Stimulated activated CD4-positive, alpha-beta T cell treated with anti-CD3 and anti-CD28 coated beads, Interleukin-2, amount 100 ng/mL, for 24 hours (primary cell): Measurements from ENCODE around the gene TAGLN.
"Not testable (repeated sequence)": the region's sequence is repeated elsewhere in the genome, so short reads cannot be mapped to it uniquely, and the experiment has no call there.

Source experiments
- DNase-seq, 2 donors: peaks; one replicate each; pipeline ENCODE4 v3.0.0-alpha.2; 2020

TAGLN gene

DNA sequence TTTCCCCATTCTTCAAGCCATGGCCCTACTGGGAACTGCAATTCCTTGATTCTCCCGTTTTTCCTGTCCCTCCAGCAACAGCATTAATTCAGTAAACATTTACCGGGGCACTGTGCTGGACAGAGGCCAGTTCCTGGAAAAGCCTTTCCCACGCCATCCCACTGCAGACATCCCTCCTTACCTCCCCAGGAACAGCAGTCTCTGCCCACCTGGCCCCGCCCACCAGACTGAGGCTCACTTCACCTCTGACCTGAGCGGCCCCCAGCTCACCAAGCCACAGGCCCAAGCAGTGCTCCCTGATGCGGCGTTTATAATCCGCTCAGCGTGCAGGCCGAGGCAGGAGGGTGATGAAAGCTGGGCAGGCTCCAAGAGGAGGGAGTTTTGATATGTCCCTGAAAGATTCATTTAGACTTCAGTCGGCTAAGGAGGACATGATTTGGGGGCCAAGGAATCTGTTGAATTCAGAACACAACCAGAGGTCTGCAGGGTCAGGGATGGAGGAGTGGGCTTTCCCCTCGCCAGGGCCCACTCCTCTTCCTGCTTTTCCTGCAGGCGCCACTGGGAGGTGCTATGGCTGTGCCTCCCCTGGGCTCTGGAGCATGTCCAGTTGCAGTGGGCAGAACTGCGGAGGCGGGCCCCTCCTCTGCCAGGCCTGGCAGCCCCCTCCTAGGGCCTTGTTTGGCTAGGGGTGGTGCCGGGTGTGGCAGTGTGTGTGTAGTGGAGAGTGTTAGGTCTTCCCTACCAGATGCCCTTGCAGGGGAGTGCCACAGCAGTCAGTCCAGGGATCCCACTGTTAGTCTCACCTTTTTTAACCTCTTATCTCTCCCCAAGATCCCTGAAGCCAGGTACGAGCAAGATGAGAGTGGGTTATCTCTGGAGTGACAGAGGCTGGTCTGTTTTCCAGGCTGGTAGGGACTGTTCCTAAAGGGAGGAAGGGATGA is 1.4 kb upstream of the TAGLN start:
- no peak for DNase-seq

- no peak for DNase-seq
Observed at GRCh38 chr11:117198613-117199012, 557 bp upstream of the TAGLN start.

DNA sequence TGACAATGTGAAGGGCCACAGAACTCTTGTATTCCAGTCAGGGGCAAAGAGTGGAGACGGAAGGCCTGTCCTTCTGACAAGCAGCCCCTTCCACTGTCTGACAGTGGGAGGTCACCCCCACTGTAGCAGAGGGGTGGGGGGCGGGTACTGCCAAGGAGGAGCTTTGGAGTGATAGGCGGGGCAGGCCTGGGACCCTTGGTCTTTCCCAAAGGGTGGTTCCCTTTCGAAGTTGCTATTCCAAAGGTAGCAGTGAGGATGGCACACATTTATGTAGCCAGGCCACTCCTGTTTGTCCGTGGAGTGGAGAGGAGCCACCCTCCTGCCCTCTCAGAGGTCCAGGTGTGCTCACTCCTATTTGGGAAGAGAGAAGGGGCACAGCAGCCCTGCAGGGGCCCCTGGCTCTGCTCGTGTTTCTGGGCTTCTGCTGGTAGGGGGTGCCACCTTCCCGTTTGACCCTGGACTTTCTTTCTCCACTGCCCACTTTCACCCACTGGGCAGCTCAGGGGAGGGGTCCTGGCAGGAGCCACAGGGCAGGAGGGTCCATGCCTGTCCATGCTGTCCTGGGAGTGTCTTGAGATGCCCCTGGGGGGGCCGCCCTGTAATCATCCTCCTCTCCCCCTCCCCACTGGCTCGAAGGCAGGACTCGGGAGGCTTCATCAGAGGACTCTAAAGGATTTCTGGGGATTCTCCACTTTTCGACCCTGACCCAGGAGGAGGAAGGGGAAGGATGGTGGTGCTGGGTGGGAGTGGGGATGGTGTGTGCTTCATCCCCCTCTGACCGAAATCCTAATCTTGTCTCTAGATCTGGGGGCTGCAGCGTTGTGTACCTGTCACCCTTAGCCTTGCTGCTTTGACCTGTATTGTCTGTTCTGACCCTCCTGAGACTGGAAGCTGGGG is 994 bp downstream of the TAGLN start:
- DNase-seq: no peak

DNA sequence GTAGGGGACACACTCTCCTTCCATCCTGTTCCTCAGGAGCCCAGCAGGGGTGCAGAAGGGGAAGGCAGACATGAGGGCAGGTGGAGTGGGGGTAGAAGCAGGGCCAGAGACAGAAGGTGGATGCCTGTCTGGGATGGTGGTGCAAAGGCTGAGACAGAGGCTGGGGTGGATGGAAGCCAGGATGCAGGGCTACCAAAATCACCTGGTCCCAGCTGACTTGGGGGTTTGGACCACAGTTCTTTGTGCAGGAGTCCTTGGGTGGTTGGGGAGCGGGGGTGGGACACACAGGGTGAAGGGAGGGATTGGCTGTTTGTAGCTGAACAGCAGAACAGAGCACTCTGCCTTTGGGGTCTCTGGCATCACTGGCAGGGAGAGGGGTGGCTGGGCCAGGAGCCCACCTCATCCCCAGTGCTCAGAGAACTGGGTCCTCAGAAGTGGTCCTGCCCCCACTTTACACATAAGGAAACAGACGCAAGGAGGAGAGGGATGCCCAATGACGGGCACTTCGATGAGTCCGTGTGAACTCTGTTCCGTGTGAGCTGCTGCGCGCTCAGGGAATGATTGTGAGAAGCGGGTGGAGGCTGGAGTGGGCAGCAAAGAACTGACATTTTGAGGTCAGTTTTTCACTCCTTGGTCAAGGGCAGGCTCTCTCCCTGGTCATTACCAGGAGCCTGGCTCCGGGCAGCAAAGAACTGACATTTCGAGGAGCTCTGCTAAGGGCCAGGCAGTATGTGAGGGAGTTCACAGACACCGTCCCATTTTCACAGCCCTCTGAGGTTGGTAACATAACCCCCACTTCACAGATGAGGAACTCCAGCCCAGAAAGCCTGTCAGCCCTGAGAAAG is 1.9 kb downstream of the TAGLN start:
- DNase-seq: no peak

DNA sequence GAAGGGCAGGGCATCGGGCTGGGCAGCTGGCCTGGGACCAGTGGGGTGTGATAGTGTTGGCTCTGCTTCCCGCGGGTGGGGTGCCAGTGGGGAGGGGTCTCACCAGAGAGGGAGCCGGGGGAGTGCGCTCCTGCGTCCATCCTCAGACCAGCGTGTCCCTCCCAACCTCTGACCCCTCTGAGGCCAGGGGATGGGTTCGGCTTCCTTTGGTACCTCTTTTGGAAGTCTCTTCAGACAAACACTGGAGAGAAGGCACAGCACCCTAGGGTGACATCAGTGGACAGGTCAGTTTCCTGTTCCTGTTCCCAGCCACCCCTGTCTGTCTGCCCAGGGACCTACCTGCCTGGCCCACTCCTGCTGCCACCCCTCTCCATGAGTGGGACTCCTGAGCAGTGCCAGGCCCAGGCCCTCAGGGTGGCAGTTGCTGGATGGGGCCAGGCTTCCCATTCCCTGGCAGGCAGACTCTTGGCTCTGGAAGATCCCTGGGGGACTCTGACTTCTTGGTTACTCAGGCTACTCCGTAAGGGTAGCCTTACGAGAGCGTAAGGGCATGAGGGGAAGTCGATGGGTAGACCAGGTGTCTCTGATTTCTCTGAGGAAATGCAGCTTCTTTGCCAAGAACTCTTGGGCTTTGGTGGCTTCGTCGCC is 2.6 kb downstream of the TAGLN start:
- no peak for DNase-seq

DNA sequence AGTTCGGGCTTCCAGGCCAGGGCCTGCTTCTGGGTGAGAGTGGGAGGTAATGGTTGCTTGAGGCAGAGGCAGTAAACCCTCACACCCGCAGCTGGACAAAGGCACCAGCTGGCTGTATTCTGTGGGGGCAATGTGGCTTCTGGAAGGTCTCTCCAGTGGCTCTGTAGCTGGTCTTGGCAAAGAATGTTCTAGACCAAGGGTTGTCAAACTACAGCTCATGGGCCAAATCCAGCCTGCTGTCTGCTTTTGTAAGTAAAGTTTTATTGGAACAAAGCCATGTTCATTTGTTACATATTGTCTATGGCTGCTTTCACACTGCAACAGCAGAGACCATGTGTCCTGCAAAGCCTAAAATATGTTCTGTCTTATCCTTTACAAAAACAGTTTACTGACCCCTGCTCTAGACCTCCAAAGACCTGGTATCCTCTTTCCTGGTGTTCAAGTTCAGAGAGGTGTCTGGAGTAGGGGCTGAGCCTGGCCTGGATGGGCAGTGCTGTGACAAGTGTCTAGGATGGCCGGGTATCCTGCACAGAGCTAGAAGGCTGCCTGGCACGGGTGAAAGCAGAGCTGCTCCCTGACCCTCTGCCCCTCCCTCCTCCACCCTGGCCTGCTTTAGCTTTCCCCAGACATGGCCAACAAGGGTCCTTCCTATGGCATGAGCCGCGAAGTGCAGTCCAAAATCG is 3.4 kb downstream of the TAGLN start:
- no peak for DNase-seq

- DNase-seq: no peak
Observed at GRCh38 chr11:117203069-117203407, 3.9 kb downstream of the TAGLN start.

DNA sequence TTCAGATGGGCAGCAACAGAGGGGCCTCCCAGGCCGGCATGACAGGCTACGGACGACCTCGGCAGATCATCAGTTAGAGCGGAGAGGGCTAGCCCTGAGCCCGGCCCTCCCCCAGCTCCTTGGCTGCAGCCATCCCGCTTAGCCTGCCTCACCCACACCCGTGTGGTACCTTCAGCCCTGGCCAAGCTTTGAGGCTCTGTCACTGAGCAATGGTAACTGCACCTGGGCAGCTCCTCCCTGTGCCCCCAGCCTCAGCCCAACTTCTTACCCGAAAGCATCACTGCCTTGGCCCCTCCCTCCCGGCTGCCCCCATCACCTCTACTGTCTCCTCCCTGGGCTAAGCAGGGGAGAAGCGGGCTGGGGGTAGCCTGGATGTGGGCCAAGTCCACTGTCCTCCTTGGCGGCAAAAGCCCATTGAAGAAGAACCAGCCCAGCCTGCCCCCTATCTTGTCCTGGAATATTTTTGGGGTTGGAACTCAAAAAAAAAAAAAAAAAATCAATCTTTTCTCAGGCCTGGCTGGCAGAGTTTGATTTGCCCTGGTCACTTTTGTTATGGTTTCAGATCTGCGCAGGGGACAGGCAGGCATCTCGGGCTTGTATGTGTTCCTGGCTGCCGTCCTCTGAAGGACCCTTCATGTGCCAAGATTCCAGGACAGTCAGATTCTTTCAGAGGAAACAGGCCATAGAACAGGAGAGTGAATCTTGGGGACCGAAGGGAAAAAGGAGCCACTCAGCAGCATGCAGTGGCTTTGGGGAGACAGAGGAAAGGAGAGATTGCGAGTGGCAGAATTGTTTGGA is 5.3 kb downstream of the TAGLN start:
- DNase-seq: no peak

GRCh38 chr11:117205211-117205818 is 6.1 kb downstream of the TAGLN start:
- no peak for DNase-seq

GRCh38 chr11:117206111-117206510 is 6.9 kb downstream of the TAGLN start:
- not testable (repeated sequence) for DNase-seq

DNA sequence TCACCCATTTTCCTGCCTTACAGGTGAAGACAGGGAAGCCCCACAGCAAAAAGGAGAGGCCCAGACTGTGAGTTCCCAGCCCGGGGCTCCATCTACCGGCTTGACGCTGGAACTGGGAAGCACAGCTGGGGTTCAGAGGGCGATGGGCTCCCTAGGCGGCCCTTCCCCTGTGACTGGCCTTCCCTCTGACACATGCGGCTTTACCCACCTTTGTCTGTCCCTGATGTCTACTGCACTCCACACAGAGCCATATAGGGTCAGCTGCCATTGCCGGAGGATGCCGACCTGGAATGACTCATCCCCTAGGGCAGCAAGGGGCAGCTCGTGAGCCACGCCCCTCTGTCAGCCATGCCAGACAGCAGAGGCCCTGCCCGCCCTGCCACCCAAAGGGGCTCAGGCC is 7.7 kb downstream of the TAGLN start:
- not testable (repeated sequence) for DNase-seq

DNA sequence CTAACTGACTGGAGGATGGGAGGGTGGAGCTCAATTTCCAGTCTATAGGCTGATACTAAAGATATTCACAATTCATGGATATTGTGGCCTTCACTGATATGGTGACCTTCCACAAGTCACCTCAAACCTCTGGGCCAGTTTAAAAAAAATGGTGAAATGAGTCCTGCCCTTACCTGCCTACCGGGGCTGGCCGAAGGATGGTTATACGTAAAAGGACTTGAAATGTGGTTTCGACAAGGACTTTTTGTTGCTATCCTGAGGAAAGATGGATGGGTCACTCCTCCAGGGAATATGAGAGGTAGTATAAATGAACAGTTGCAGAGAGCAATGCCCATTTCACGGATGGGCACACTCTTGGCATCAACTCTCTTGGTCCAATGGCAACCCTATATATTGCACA is 8.3 kb downstream of the TAGLN start:
- DNase-seq: not testable (repeated sequence)

- DNase-seq: not testable (repeated sequence)
Observed at GRCh38 chr11:117208710-117209109, 9.5 kb downstream of the TAGLN start.

- DNase-seq: not testable (repeated sequence)
Observed at GRCh38 chr11:117209351-117210125, 10.4 kb downstream of the TAGLN start.

DNA sequence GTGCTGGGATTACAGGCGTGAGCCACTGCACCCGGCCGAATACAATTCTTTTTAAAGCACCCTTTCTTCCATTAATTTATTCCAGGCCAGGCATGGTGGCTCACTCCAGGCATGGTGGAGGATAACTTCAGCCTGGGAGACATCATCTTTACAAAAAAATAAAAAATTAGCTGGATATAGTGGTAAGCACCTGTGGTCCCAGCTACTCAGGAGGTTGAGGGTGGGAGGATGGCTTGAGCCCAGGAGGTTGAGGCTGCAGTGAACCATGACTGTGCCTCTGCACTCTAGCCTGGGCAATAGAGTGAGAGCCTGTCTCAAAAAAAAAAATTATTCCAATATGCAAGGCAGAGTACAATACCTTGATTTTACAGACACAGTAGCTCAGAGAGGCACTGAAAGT is 11.4 kb downstream of the TAGLN start:
- DNase-seq: no peak

DNA sequence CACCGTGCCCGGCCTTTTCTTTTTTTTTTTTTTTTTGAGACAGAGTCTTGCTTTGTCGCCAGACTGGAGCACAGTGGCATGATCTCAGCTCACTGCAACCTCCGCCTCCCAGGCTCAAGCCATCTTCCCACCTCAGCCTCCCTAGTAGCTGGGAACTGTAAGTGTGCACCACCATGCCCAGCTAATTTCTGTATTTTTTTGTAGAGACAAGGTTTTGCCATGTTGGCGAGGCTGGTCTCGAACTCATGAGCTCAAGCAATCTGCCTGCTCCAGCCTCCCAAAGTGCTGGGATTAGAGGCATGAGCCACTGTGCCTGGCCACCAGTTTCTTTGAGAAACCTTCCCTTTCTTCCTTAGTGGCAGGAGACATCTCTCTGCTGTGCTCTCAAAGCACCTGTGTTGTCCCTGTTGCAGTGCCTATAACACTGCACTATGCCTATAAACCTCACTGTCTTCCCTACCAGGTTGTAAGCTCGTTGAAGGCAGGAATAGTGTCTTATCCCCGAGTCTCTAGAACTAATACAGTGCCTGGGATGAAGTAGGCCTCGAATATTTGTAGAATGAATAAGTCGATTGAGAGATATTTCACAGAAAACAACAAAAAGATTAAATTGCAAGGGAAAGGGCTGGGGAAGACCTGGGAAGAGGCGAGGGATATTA is 13.7 kb downstream of the TAGLN start:
- DNase-seq: no peak

- DNase-seq: no peak
Observed at GRCh38 chr11:117214404-117215110, 15.4 kb downstream of the TAGLN start.
